ENCODE measurements around the gene LGMN. TPM values are rescaled to one million over a fixed set of nuclear protein-coding genes. Genes with fewer than 3 reads are reported as not detected.

The LGMN gene
- total and polyA plus RNA-seq, 2 of the 8 experiments (the other 6 are each of a cell fraction or from before 2014, with no cell fraction given), result 57.4 to 83.4 TPM

GRCh38 chr14:92729634-92730358 lies 18.6 kb downstream of the LGMN start (continued):
- TF ChIP-seq, protein P1, sequence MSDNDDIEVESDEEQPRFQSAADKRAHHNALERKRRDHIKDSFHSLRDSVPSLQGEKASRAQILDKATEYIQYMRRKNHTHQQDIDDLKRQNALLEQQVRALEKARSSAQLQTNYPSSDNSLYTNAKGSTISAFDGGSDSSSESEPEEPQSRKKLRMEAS (IDR thresholded peaks at IDR 0.05), result no peak
- TF ChIP-seq, protein P2, sequence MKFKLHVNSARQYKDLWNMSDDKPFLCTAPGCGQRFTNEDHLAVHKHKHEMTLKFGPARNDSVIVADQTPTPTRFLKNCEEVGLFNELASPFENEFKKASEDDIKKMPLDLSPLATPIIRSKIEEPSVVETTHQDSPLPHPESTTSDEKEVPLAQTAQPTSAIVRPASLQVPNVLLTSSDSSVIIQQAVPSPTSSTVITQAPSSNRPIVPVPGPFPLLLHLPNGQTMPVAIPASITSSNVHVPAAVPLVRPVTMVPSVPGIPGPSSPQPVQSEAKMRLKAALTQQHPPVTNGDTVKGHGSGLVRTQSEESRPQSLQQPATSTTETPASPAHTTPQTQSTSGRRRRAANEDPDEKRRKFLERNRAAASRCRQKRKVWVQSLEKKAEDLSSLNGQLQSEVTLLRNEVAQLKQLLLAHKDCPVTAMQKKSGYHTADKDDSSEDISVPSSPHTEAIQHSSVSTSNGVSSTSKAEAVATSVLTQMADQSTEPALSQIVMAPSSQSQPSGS (IDR thresholded peaks at IDR 0.05; ENCODE audit: low read length), result no peak
- TF ChIP-seq, protein P3, sequence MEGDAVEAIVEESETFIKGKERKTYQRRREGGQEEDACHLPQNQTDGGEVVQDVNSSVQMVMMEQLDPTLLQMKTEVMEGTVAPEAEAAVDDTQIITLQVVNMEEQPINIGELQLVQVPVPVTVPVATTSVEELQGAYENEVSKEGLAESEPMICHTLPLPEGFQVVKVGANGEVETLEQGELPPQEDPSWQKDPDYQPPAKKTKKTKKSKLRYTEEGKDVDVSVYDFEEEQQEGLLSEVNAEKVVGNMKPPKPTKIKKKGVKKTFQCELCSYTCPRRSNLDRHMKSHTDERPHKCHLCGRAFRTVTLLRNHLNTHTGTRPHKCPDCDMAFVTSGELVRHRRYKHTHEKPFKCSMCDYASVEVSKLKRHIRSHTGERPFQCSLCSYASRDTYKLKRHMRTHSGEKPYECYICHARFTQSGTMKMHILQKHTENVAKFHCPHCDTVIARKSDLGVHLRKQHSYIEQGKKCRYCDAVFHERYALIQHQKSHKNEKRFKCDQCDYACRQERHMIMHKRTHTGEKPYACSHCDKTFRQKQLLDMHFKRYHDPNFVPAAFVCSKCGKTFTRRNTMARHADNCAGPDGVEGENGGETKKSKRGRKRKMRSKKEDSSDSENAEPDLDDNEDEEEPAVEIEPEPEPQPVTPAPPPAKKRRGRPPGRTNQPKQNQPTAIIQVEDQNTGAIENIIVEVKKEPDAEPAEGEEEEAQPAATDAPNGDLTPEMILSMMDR (IDR thresholded peaks at IDR 0.05; ENCODE audit: control extremely low read depth in 1 of 3, insufficient read depth in 1 of 3, low read depth in 1 of 3, low read length in 3 of 3), result no peak
- TF ChIP-seq GTF2F1 (IDR thresholded peaks at IDR 0.05; ENCODE audit: borderline replicate concordance, low read depth, low read length) (no peak), CHD1 (IDR thresholded peaks at IDR 0.05; ENCODE audit: low read depth, low read length) (no peak), YY1 (IDR thresholded peaks at IDR 0.05; ENCODE audit: low read depth, low read length) (no peak), SIX5 (IDR thresholded peaks at IDR 0.05; ENCODE audit: low read depth, low read length) (no peak), SUZ12 (IDR thresholded peaks at IDR 0.05; ENCODE audit: low read length) (no peak)

All from H1 (cell line).